Nephron progenitor cell (in vitro differentiated cells): Measurements from ENCODE around the gene GRIN2C.

Experiments used
- DNase-seq: peaks from one replicate; pipeline ENCODE4 v3.0.0; 2021
- H3K27ac Mint-ChIP-seq: 2 replicates; pipeline ENCODE4 v1.8.0; 2021; ENCODE audit warnings: mild to moderate bottlenecking, moderate library complexity, mixed read lengths
- H3K27me3 Mint-ChIP-seq: 2 replicates; pipeline ENCODE4 v1.8.0; 2021; ENCODE audit warnings: mild to moderate bottlenecking, low read depth, mixed read lengths; ENCODE audit not compliant: poor library complexity
- H3K36me3 Mint-ChIP-seq: 2 replicates; pipeline ENCODE4 v1.8.0; 2021; ENCODE audit warnings: low read depth, mixed read lengths
- H3K4me1 Mint-ChIP-seq: 2 replicates; pipeline ENCODE4 v1.8.0; 2021; ENCODE audit warnings: mixed read lengths
- H3K4me3 Mint-ChIP-seq: 2 replicates; pipeline ENCODE4 v1.8.0; 2021; ENCODE audit warnings: mild to moderate bottlenecking, moderate library complexity, mixed read lengths
- H3K9me3 Mint-ChIP-seq: 2 replicates; pipeline ENCODE4 v1.8.0; 2021; ENCODE audit warnings: mild to moderate bottlenecking, moderate library complexity, mixed read lengths
- TF ChIP-seq, protein P1 (sequence below): fragments of 200-600 bp; sonication (generic); IDR thresholded peaks from 2 replicates; pipeline ENCODE4 v1.5.0; 2021; ENCODE audit warnings: antibody characterized with exemption

The GRIN2C gene

DNA sequence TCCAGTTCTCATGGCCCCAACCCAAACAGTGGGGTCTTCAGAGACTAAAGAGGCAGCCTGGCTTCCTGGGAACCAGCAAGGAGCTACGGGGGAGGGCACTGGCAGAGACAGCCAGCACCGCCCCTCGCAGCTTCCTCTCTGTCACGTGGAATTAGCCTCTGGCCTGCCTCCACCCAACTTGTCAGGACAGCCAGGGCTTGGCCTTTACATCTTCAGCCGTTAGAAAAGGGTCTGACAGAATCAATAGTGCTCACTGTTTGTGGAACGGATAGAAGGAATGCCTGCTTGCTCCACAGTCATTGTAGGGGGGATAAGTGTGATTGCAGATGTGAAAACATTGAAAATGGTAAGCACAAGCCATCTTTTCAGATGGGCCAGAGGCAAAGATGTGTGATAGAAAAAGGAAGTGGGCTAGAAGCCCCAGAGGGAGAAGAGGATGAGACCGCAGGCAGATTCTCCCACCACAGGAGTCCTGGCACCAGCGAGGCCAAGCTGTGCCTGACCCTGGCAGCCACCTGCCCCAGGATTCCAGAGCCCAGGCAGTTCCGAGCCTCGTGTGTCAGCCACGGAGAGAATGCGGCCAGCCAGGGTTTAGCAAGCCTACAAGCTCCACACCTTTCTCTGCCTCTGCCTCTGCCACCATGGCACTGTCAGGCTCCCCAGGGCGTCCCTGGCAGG is 18.6 kb downstream of the GRIN2C start:
- TF ChIP-seq, protein P1, sequence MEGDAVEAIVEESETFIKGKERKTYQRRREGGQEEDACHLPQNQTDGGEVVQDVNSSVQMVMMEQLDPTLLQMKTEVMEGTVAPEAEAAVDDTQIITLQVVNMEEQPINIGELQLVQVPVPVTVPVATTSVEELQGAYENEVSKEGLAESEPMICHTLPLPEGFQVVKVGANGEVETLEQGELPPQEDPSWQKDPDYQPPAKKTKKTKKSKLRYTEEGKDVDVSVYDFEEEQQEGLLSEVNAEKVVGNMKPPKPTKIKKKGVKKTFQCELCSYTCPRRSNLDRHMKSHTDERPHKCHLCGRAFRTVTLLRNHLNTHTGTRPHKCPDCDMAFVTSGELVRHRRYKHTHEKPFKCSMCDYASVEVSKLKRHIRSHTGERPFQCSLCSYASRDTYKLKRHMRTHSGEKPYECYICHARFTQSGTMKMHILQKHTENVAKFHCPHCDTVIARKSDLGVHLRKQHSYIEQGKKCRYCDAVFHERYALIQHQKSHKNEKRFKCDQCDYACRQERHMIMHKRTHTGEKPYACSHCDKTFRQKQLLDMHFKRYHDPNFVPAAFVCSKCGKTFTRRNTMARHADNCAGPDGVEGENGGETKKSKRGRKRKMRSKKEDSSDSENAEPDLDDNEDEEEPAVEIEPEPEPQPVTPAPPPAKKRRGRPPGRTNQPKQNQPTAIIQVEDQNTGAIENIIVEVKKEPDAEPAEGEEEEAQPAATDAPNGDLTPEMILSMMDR: no peak
- Mint-ChIP-seq H3K4me3 (peak overlapping the region; percentile 39), H3K4me1 (peaks cover 56% of the 10 kb centered on the region), H3K9me3 (no peaks in the 10 kb centered on the region), H3K27ac (peak overlapping the region; percentile 13), H3K27me3 (peaks cover 50% of the 10 kb centered on the region), H3K36me3 (peaks cover 15% of the 10 kb centered on the region)
- DNase-seq: no peak

GRCh38 chr17:74839990-74840852 is 19.5 kb downstream of the GRIN2C start:
- H3K4me1 Mint-ChIP-seq: peaks cover 65% of the 10 kb centered on the region
- TF ChIP-seq, protein P1: no peak
- peaks cover 46% of the 10 kb centered on the region for H3K27me3 Mint-ChIP-seq
- H3K9me3 Mint-ChIP-seq: no peaks in the 10 kb centered on the region
- no peak for DNase-seq
- H3K36me3 Mint-ChIP-seq: peaks cover 16% of the 10 kb centered on the region
- peak overlapping the region; percentile 39 for H3K4me3 Mint-ChIP-seq
- no peak overlapping the region for H3K27ac Mint-ChIP-seq

- peaks cover 85% of the 10 kb centered on the region for H3K4me1 Mint-ChIP-seq
- peaks cover 16% of the 10 kb centered on the region for H3K36me3 Mint-ChIP-seq
- peak overlapping the region; percentile 45 for H3K27ac Mint-ChIP-seq
- TF ChIP-seq, protein P1: no peak
- peak overlapping the region; percentile 57 for H3K4me3 Mint-ChIP-seq
- H3K27me3 Mint-ChIP-seq: peaks cover 28% of the 10 kb centered on the region
- peak; percentile 41 for DNase-seq
- H3K9me3 Mint-ChIP-seq: no peaks in the 10 kb centered on the region
Measured at GRCh38 chr17:74838274-74838673, 21.4 kb downstream of the GRIN2C start.

DNA sequence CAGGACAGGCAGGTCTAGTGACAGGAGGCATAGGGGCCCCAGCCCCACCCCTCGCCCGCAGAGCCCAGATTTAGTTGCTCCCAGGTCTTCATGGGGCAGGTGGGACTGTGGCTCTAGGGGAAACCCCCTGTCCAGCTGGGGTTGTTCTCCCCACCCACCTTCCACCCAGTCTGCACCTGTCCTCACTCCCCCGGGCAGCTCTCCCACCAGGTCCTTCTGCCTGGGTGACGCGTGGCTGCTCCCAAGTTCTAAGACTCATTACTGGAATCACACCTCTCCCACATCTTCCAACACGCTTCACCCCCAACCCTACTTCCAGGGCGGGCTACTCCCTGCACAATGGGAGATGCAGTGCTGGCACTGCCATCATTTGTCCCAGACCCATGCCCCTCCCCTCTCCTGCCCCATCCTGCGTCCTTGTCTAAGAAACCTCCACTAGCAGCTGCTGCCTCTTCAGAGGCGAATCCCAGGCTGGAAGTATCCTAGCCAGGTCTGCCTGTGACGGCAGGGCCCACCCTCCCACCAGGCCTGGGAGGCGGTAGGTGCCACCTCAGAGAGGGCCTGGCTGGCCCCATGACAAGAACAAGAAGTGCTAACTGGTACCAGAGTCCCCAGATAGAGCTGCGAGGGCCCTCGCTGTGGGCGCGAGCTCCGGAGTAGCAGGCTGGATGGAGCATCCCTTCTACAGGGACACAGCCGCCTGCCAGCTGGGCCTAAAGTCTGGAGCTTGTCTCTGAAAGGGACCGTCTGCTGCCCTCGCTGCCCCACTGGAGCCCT is 22.8 kb downstream of the GRIN2C start:
- Mint-ChIP-seq H3K27me3 (peaks cover 26% of the 10 kb centered on the region), H3K9me3 (no peaks in the 10 kb centered on the region), H3K36me3 (peaks cover 16% of the 10 kb centered on the region), H3K4me1 (peaks cover 96% of the 10 kb centered on the region), H3K27ac (no peak overlapping the region), H3K4me3 (no peak overlapping the region)
- no peak for DNase-seq
- TF ChIP-seq, protein P1: no peak

DNA sequence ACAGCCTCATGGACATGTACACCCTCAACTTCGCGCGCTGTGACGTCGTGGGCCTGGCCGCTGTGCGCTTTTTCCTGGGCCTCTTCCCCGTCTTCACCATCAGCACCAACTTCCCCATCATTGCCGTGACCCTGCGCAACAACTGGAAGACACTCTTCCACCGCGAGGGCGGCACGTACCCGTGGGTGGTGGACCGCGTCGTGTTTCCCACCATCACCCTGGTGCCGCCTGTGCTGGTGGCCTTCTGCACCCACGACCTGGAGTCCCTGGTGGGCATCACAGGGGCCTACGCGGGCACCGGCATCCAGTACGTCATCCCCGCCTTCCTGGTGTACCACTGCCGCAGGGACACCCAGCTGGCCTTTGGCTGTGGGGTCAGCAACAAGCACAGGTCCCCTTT is 23.5 kb downstream of the GRIN2C start:
- Mint-ChIP-seq H3K4me3 (peak overlapping the region; percentile 8), H3K4me1 (peaks cover 97% of the 10 kb centered on the region), H3K9me3 (no peaks in the 10 kb centered on the region), H3K27me3 (peaks cover 19% of the 10 kb centered on the region), H3K27ac (no peak overlapping the region), H3K36me3 (peaks cover 20% of the 10 kb centered on the region)
- TF ChIP-seq, protein P1: no peak
- no peak for DNase-seq
